K562 (cell line): ENCODE data around the gene VLDLR. TPM values are rescaled to one million over a fixed set of nuclear protein-coding genes. Genes with fewer than 3 reads are reported as not detected.

ENCODE experiments used
- ATAC-seq: fragments of 200-7000 bp; cut with Tn5 transposase; 3 replicates; pipeline ENCODE4 v1.9.1; 2020; ENCODE audit warnings: moderate library complexity
- BruUV-seq: library from RNA; stranded (reverse); fragments of 400-500 nt; replicated peaks from 2 replicates; lab custom pipeline; 2021; lab: Mats Ljungman, UMichigan
- CTCF ChIA-PET: fragments of 300-600 bp; formaldehyde crosslinking; extraction: SDS; loops from one replicate; lab custom pipeline; 2021; ENCODE audit warnings: low intra/inter-chr PET ratio; lab: Yijun Ruan, JAX
- POLR2A ChIA-PET: fragments of 300-600, 350-650 bp; sonication (Branson Sonifier 250); formaldehyde crosslinking; extraction: SDS; loops from one replicate; lab custom pipeline; 2021; ENCODE audit warnings: antibody characterized with exemption, inconsistent platforms; lab: Yijun Ruan, JAX
- DNase-seq, 4 experiments: peaks; one replicate each; pipeline versions ENCODE4 v3.0.0 to v3.0.0-alpha.2; 2011 to 2018; ENCODE audit warnings: low spot score in 3 of 4, mixed read lengths in 3 of 4; ENCODE audit errors: extremely low read depth in 1 of 4
- FAIRE-seq: peaks from 2 replicates; lab custom pipeline; 2011; peaks lifted over from hg19 to GRCh38; lab: Jason Lieb, UNC
- H2AFZ ChIP-seq: 2 replicates; pipeline ENCODE4 v1.6.0; 2011; ENCODE audit warnings: low read depth, low read length, control low read depth, inconsistent platforms
- H3K27ac ChIP-seq: fragments of 200-600 bp; 3 replicates; pipeline ENCODE4 v1.8.0; 2011; ENCODE audit warnings: low read depth, mild to moderate bottlenecking, control low read depth, inconsistent platforms, low read length, moderate library complexity, mixed read lengths; ENCODE audit errors: extremely low read depth
- H3K27me3 ChIP-seq, 2 experiments: fragments of 300-600 bp in 1 of 2; 2 replicates in 1 of 2; 3 replicates in 1 of 2; pipeline versions ENCODE4 v1.6.0 to v1.8.0; 2011; ENCODE audit warnings: inconsistent platforms in 2 of 2, low read length in 2 of 2, mild to moderate bottlenecking in 1 of 2, mixed read lengths in 1 of 2, moderate library complexity in 1 of 2; ENCODE audit not compliant: control insufficient read depth in 2 of 2, insufficient read depth in 2 of 2
- H3K36me3 ChIP-seq: fragments of 300-600 bp; 3 replicates; pipeline ENCODE4 v1.8.0; 2011; ENCODE audit warnings: mild to moderate bottlenecking, low read length, inconsistent platforms; ENCODE audit not compliant: control insufficient read depth, insufficient read depth
- H3K4me1 ChIP-seq, 2 experiments: fragments of 200-600 bp in 1 of 2; replicated peaks in 1 of 2; 2 replicates in 1 of 2; 3 replicates in 1 of 2; pipeline versions ENCODE4 v1.5.1 to v1.8.0; 2011; ENCODE audit warnings: inconsistent platforms in 2 of 2, low read length in 2 of 2, mild to moderate bottlenecking in 1 of 2, mixed read lengths in 1 of 2, moderate library complexity in 1 of 2; ENCODE audit not compliant: control insufficient read depth in 2 of 2, insufficient read depth in 2 of 2
- H3K4me2 ChIP-seq: 2 replicates; pipeline ENCODE4 v1.6.1; 2011; ENCODE audit warnings: low read length, control low read depth, inconsistent platforms, mixed read lengths; ENCODE audit not compliant: insufficient read depth
- H3K4me3 ChIP-seq: fragments of 200-600 bp; sonication (generic), shearing (Covaris generic); 2 replicates; pipeline ENCODE4 v1.5.1; 2016; ENCODE audit warnings: control low read depth, inconsistent platforms
- H3K79me2 ChIP-seq: fragments of 200-600 bp; 3 replicates; pipeline ENCODE4 v1.8.0; 2011; ENCODE audit warnings: low read length, inconsistent platforms; ENCODE audit not compliant: control insufficient read depth, insufficient read depth
- H3K9ac ChIP-seq, 2 experiments: 2 replicates each; pipeline versions ENCODE4 v1.6.0 to v1.6.1; 2011; ENCODE audit warnings: low read depth in 2 of 2, low read length in 2 of 2, control low read depth in 1 of 2, inconsistent platforms in 1 of 2, mild to moderate bottlenecking in 1 of 2, mixed read lengths in 1 of 2; ENCODE audit not compliant: insufficient read depth in 1 of 2
- H3K9me1 ChIP-seq: one replicate; pipeline ENCODE4 v1.6.0; 2011; ENCODE audit warnings: inconsistent platforms, mild to moderate bottlenecking, low read length, moderate library complexity; ENCODE audit not compliant: control insufficient read depth, insufficient read depth
- H3K9me3 ChIP-seq: replicated peaks from 2 replicates; pipeline ENCODE4 v1.5.1; 2011; ENCODE audit warnings: low read depth, low read length, inconsistent platforms; ENCODE audit not compliant: control insufficient read depth, insufficient read depth
- H4K20me1 ChIP-seq: replicated peaks from 2 replicates; pipeline ENCODE4 v1.6.1; 2011; ENCODE audit warnings: low read length, inconsistent platforms, mixed read lengths; ENCODE audit not compliant: control insufficient read depth, insufficient read depth
- ATF4 ChIP-seq: fragments of 450-650 bp; formaldehyde crosslinking; IDR thresholded peaks from 2 replicates; pipeline ENCODE4 v1.4.0; 2022; ENCODE audit warnings: mild to moderate bottlenecking, moderate library complexity
- CHD1 ChIP-seq: fragments of 200-600 bp; sonication (generic); IDR thresholded peaks from one replicate; pipeline ENCODE4 v1.6.1; 2012; ENCODE audit warnings: mild to moderate bottlenecking, moderate library complexity, low read length, inconsistent platforms
- FOXJ2 ChIP-seq: fragments of 200-800 bp; sonication (Bioruptor generic); IDR thresholded peaks from 2 replicates; pipeline ENCODE4 v1.6.1; 2016; ENCODE audit warnings: missing genetic modification characterization, missing compliant biosample characterization
- FOXJ3 ChIP-seq: sonication (generic); formaldehyde crosslinking; IDR thresholded peaks from 2 replicates; pipeline ENCODE4 v1.4.0; 2020; ENCODE audit warnings: mild to moderate bottlenecking, missing genetic modification reagents
- HLTF ChIP-seq: fragments of 450-650 bp; IDR thresholded peaks from 2 replicates; pipeline ENCODE4 v1.6.1; 2016
- JUN ChIP-seq, 2 experiments: sonication (generic) in 1 of 2; formaldehyde crosslinking in 1 of 2; IDR thresholded peaks; 2 replicates each; pipeline versions ENCODE4 v1.6.1 to v1.8.0; 2012 to 2022; ENCODE audit warnings: borderline replicate concordance in 2 of 2, mild to moderate bottlenecking in 2 of 2, improper control_type of control experiment in 1 of 2, low read depth in 1 of 2, low read length in 1 of 2, missing genetic modification reagents in 1 of 2
- LCOR ChIP-seq: sonication (generic); formaldehyde crosslinking; IDR thresholded peaks from 2 replicates; pipeline ENCODE4 v1.8.0; 2022; ENCODE audit warnings: mild to moderate bottlenecking, missing genetic modification reagents
- NRF1 ChIP-seq, 2 experiments: fragments of 450-650 bp; IDR thresholded peaks in 1 of 2; conservative IDR thresholded peaks in 1 of 2; 2 replicates each; pipeline ENCODE4 v1.6.1; 2014; ENCODE audit warnings: mild to moderate bottlenecking in 2 of 2
- PYGO2 ChIP-seq: fragments of 450-650 bp; IDR thresholded peaks from 2 replicates; pipeline ENCODE4 v1.6.1; 2016; ENCODE audit warnings: mild to moderate bottlenecking, missing genetic modification characterization, moderate library complexity, missing compliant biosample characterization
- ZNF444 ChIP-seq: fragments of 250-450 bp; sonication (Bioruptor Pico); IDR thresholded peaks from 2 replicates; pipeline ENCODE4 v1.4.0; 2020; ENCODE audit warnings: mild to moderate bottlenecking, moderate library complexity
- WGBS: fragments of 100-300 bp; shearing (Covaris generic); methylation state at CpG from one replicate; pipeline ENCODE4 v1.1.6; 2016; ENCODE audit warnings: low coverage, mixed read lengths; ENCODE audit not compliant: insufficient coverage; ENCODE audit errors: missing lambda C conversion rate; 5-methylcytosine and 5-hydroxymethylcytosine counted together
- in situ Hi-C: fragments of 300-500 bp; cut with MboI; formaldehyde crosslinking; loops from 4 replicates; pipeline ENCODE4 v1.15.0; 2018; ENCODE audit warnings: inconsistent platforms, mixed read lengths
- intact Hi-C: fragments of 100-400 bp; cut with micrococcal nuclease; formaldehyde crosslinking; loops from 2 replicates; pipeline ENCODE4 v1.14.2; 2022
- polyA plus RNA-seq, 8 experiments: library from polyadenylated mRNA; depleted of rRNA in 4 of 8; stranded (reverse) in 5 of 8; unstranded in 3 of 8; fragments of >200 nt; fragmentation: Nextera tagmentation in 2 of 8; fragmentation: Illumina TruSeq in 1 of 8; extraction: Ambion mirVana in 2 of 8; extraction: Trizol in 1 of 8; gene quantifications; 2 replicates each; pipeline versions ENCODE4 v1.2.1 to v1.2.3, GENCODE V29; 2011 to 2014; ENCODE audit warnings: inconsistent platforms in 1 of 8, missing spikeins in 1 of 8
- total RNA-seq, 7 experiments: library from RNA; depleted of rRNA in 6 of 7; stranded (reverse); fragments of >200 nt in 6 of 7; fragmentation: Illumina TruSeq in 2 of 7; extraction: Trizol in 2 of 7; gene quantifications; 2 replicates each; pipeline versions ENCODE4 v1.2.1 to v1.2.3, GENCODE V29; 2011 to 2021; ENCODE audit warnings: low replicate concordance in 1 of 7

Gene VLDLR
- total and polyA plus RNA-seq, 9 of the 15 experiments (the other 6 are each of a cell fraction or from before 2014, with no cell fraction given): 0.03 to 0.58 (median 0.08) TPM

GRCh38 chr9:2624051-2624682 lies 2.6 kb downstream of the VLDLR start (continued):
- TF ChIP-seq JUN (IDR thresholded peaks at IDR 0.05; ENCODE audit: borderline replicate concordance, low read depth, low read length): no peak
- TF ChIP-seq JUN (CRISPR knock-in tag; IDR thresholded peaks at IDR 0.05; ENCODE audit: borderline replicate concordance): no peak
- no peak for TF ChIP-seq ZNF444
- TF ChIP-seq, all 486 proteins: peak for 0

- DNase-seq: no peak
- Histone ChIP-seq H3K4me3 (no peak overlapping the region), H3K27me3 (peaks cover 2 to 15% of the 10 kb centered on the region in 2 experiments; a peak in 3 of 5 replicates), H3K4me1 (peaks cover 0 to 14% of the 10 kb centered on the region in 2 experiments; a peak in 2 of 5 replicates), H3K9me3 (no peaks in the 10 kb centered on the region), H2AFZ (no peak overlapping the region), H3K4me2 (no peak overlapping the region), H4K20me1 (no peaks in the 10 kb centered on the region), H3K9ac (no peak overlapping the region), H3K27ac (no peak overlapping the region), H3K36me3 (no peaks in the 10 kb centered on the region), H3K9me1 (no peaks in the 10 kb centered on the region), H3K79me2 (no peaks in the 10 kb centered on the region)
- POLR2A ChIA-PET: no interaction called here
- intact Hi-C loops (no loop called here), in situ Hi-C loops (no loop called here)
- 1% methylated on average over 4 of the region's 4 CpGs for WGBS
- ATAC-seq: no peak
- no peak for FAIRE-seq
- CTCF ChIA-PET: no interaction called here
- BruUV-seq: no TSS peak
- TF ChIP-seq CHD1: no peak
- no peak for TF ChIP-seq LCOR
- no peak for TF ChIP-seq HLTF
- TF ChIP-seq ATF4 (CRISPR knock-in tag): no peak
- no peak for TF ChIP-seq NRF1 (conservative IDR thresholded peaks at IDR 0.05 in 1 of 2, IDR thresholded peaks at IDR 0.05 in 1 of 2)
- no peak for TF ChIP-seq FOXJ3 (CRISPR knock-in tag)
- no peak for TF ChIP-seq FOXJ2
- TF ChIP-seq PYGO2 (tag): no peak
Observed at GRCh38 chr9:2625427-2625826, 3.8 kb downstream of the VLDLR start.
